Measurements from ENCODE around the gene CD36.

GRCh38 chr7:80634505-80634904, 3.9 kb upstream of the CD36 start:
- TF ChIP-seq GABPA (IDR thresholded peaks at IDR 0.05; ENCODE audit: borderline replicate concordance, insufficient read depth, low read length) = no peak
- TF ChIP-seq ZNF274 (IDR thresholded peaks at IDR 0.05; ENCODE audit: borderline replicate concordance, extremely low read depth, low read length) = no peak
- TF ChIP-seq CEBPB (IDR thresholded peaks at IDR 0.05; ENCODE audit: low read depth, low read length) = no peak
- no peak for TF ChIP-seq RFX5 (IDR thresholded peaks at IDR 0.05; ENCODE audit: borderline replicate concordance, low read depth, low read length)
- TF ChIP-seq TEAD4 (IDR thresholded peaks at IDR 0.05; ENCODE audit: low read depth, low read length) = no peak

Measured in H1 (cell line).